ENCODE results near the gene DCX.

DCX gene

GRCh38 chrX:111318901-111319300 lies 93.1 kb downstream of the DCX start:
- no peak for DNase-seq (ENCODE audit: low read depth in 1 of 2, low spot score in 1 of 2)

GRCh38 chrX:111309083-111309482 lies 102.9 kb downstream of the DCX start:
- no peak for DNase-seq (ENCODE audit: low read depth in 1 of 2, low spot score in 1 of 2)

GRCh38 chrX:111308039-111308438 lies 104.0 kb downstream of the DCX start:
- no peak for DNase-seq (ENCODE audit: low read depth in 1 of 2, low spot score in 1 of 2)

GRCh38 chrX:111302284-111302683 lies 109.7 kb downstream of the DCX start:
- DNase-seq (ENCODE audit: low read depth in 1 of 2, low spot score in 1 of 2) = no peak

- DNase-seq (ENCODE audit: low read depth in 1 of 2, low spot score in 1 of 2) = no peak
Observed at GRCh38 chrX:111288841-111289240, 123.2 kb downstream of the DCX start.

- DNase-seq (ENCODE audit: low read depth in 1 of 2, low spot score in 1 of 2) = no peak
Observed at GRCh38 chrX:111284631-111285293, 127.2 kb downstream of the DCX start.

- DNase-seq (ENCODE audit: low read depth in 1 of 2, low spot score in 1 of 2) = no peak
Observed at GRCh38 chrX:111283446-111283845, 128.5 kb downstream of the DCX start.

- DNase-seq (ENCODE audit: low read depth in 1 of 2, low spot score in 1 of 2) = no peak
Observed at GRCh38 chrX:111282991-111283390, 129.0 kb downstream of the DCX start.

- DNase-seq (ENCODE audit: low read depth in 1 of 2, low spot score in 1 of 2) = no peak
Observed at GRCh38 chrX:111282139-111282538, 129.9 kb downstream of the DCX start.

- no peak for DNase-seq (ENCODE audit: low read depth in 1 of 2, low spot score in 1 of 2)
Observed at GRCh38 chrX:111270339-111270738, 141.7 kb downstream of the DCX start, which contains the start of gene CAPN6. CAPN6 (minus strand) TSS chrX:111270483; CDS start chrX:111263936, 6,547 bp downstream.

- DNase-seq (ENCODE audit: low read depth in 1 of 2, low spot score in 1 of 2) = no peak
Observed at GRCh38 chrX:111268506-111268905, 143.5 kb downstream of the DCX start.

GRCh38 chrX:111265486-111265885 lies 146.5 kb downstream of the DCX start:
- DNase-seq (ENCODE audit: low read depth in 1 of 2, low spot score in 1 of 2) = no peak

- DNase-seq (ENCODE audit: low read depth in 1 of 2, low spot score in 1 of 2) = no peak
Observed at GRCh38 chrX:111264385-111264784, 147.6 kb downstream of the DCX start.

GRCh38 chrX:111262086-111262485 lies 149.9 kb downstream of the DCX start:
- no peak for DNase-seq (ENCODE audit: low read depth in 1 of 2, low spot score in 1 of 2)

GRCh38 chrX:111260451-111260850 lies 151.5 kb downstream of the DCX start:
- no peak for DNase-seq (ENCODE audit: low read depth in 1 of 2, low spot score in 1 of 2)

GRCh38 chrX:111259559-111259958 lies 152.4 kb downstream of the DCX start:
- no peak for DNase-seq (ENCODE audit: low read depth in 1 of 2, low spot score in 1 of 2)

- no peak for DNase-seq (ENCODE audit: low read depth in 1 of 2, low spot score in 1 of 2)
Observed at GRCh38 chrX:111257733-111258132, 154.3 kb downstream of the DCX start.

GRCh38 chrX:111254896-111255693 lies 156.9 kb downstream of the DCX start:
- DNase-seq (ENCODE audit: low read depth in 1 of 2, low spot score in 1 of 2) = no peak

- no peak for DNase-seq (ENCODE audit: low read depth in 1 of 2, low spot score in 1 of 2)
Observed at GRCh38 chrX:111244235-111244750, 167.7 kb downstream of the DCX start.

All from activated CD4-positive, alpha-beta T cell treated with anti-CD3 and anti-CD28 coated beads, Interleukin-2, amount 50 U/mL, for 24 hours (primary cell).